HG02943 (cell line): ENCODE results near the gene TTC9.

ENCODE experiments used
- ATAC-seq: cut with Tn5 transposase; IDR thresholded peaks from one replicate; pipeline ENCODE4 v1.9.1; 2021; ENCODE audit warnings: mild to moderate bottlenecking, low read depth, moderate library complexity; ENCODE audit not compliant: unreplicated experiment

Gene TTC9

GRCh38 chr14:70643967-70644366, 2.3 kb downstream of the TTC9 start:
- ATAC-seq: no peak

- ATAC-seq: no peak
Observed at GRCh38 chr14:70645892-70646291, 4.2 kb downstream of the TTC9 start.

- no peak for ATAC-seq
Observed at GRCh38 chr14:70646705-70647104, 5.0 kb downstream of the TTC9 start.

- ATAC-seq: no peak
Observed at GRCh38 chr14:70648346-70648745, 6.6 kb downstream of the TTC9 start.

GRCh38 chr14:70649803-70650202, 8.1 kb downstream of the TTC9 start:
- no peak for ATAC-seq

- ATAC-seq: no peak
Observed at GRCh38 chr14:70651522-70651921, 9.8 kb downstream of the TTC9 start.

- ATAC-seq: no peak
Observed at GRCh38 chr14:70652871-70653270, 11.2 kb downstream of the TTC9 start.

- no peak for ATAC-seq
Observed at GRCh38 chr14:70653662-70654061, 11.9 kb downstream of the TTC9 start.

GRCh38 chr14:70654632-70655031, 12.9 kb downstream of the TTC9 start:
- no peak for ATAC-seq

- peak; percentile 77 for ATAC-seq
Observed at GRCh38 chr14:70655110-70655826, 13.6 kb downstream of the TTC9 start.

GRCh38 chr14:70658899-70659298, 17.2 kb downstream of the TTC9 start:
- no peak for ATAC-seq

- ATAC-seq: no peak
Observed at GRCh38 chr14:70660967-70661893, 19.5 kb downstream of the TTC9 start.

- no peak for ATAC-seq
Observed at GRCh38 chr14:70662080-70662479, 20.4 kb downstream of the TTC9 start.

GRCh38 chr14:70662816-70663215, 21.1 kb downstream of the TTC9 start:
- no peak for ATAC-seq

GRCh38 chr14:70663707-70664179, 22.0 kb downstream of the TTC9 start:
- peak; percentile 40 for ATAC-seq

- ATAC-seq: peak; percentile 5
Observed at GRCh38 chr14:70664698-70665447, 23.2 kb downstream of the TTC9 start.

GRCh38 chr14:70665448-70666360, 24.0 kb downstream of the TTC9 start:
- peak; percentile 48 for ATAC-seq

GRCh38 chr14:70666361-70666686, 24.6 kb downstream of the TTC9 start:
- ATAC-seq: no peak

GRCh38 chr14:70670992-70671651, 29.4 kb downstream of the TTC9 start:
- no peak for ATAC-seq
